Measurements from ENCODE around the gene TNS1.

TNS1 gene

DNA sequence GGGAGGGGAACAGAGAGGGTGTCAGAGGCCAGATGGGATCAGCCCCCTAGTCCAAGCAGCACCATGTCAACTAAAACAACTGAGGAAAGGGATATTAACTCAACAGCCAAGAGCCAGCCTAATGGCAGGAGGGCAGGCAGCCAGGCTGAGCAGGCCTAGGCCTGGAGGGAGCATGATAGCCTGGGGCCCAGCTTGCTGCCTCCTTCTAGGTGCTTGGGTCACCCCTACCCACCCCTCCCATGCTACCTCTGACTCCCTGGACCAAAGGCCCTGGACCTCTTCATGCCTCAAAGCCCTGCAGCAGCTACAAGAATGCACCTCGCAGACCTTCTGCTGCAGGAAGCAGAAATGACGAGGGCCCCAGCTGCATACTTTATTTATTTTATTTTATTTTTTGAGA is 22.1 kb upstream of the TNS1 start:
- TF ChIP-seq, protein P1, sequence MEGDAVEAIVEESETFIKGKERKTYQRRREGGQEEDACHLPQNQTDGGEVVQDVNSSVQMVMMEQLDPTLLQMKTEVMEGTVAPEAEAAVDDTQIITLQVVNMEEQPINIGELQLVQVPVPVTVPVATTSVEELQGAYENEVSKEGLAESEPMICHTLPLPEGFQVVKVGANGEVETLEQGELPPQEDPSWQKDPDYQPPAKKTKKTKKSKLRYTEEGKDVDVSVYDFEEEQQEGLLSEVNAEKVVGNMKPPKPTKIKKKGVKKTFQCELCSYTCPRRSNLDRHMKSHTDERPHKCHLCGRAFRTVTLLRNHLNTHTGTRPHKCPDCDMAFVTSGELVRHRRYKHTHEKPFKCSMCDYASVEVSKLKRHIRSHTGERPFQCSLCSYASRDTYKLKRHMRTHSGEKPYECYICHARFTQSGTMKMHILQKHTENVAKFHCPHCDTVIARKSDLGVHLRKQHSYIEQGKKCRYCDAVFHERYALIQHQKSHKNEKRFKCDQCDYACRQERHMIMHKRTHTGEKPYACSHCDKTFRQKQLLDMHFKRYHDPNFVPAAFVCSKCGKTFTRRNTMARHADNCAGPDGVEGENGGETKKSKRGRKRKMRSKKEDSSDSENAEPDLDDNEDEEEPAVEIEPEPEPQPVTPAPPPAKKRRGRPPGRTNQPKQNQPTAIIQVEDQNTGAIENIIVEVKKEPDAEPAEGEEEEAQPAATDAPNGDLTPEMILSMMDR (IDR thresholded peaks at IDR 0.05; ENCODE audit: low read depth, low read length), result no peak
- no peak overlapping the region for H3K4me3 ChIP-seq (ENCODE audit: low read depth, low read length)

DNA sequence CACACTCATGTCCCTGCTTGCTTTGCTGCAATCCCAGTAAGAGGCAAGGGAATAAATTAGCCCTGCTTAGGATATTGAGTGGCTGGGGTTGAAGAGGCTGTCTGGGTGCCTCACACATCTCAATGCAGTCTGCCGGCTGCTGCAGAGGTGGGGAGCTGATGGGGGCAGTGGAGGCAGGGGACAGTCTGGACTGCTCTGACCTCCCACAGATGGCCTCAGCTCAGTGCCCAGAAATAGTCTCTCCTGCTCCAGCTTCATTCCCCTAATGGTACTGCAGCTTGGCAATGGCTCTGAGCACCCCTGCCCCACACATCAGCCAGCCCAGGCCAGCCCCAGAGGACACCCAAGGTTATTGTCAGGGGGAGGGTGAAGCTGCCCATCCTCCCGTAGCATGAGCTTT is 21.5 kb upstream of the TNS1 start:
- TF ChIP-seq, protein P1 (IDR thresholded peaks at IDR 0.05; ENCODE audit: low read depth, low read length), result no peak
- H3K4me3 ChIP-seq (ENCODE audit: low read depth, low read length), result no peak overlapping the region

DNA sequence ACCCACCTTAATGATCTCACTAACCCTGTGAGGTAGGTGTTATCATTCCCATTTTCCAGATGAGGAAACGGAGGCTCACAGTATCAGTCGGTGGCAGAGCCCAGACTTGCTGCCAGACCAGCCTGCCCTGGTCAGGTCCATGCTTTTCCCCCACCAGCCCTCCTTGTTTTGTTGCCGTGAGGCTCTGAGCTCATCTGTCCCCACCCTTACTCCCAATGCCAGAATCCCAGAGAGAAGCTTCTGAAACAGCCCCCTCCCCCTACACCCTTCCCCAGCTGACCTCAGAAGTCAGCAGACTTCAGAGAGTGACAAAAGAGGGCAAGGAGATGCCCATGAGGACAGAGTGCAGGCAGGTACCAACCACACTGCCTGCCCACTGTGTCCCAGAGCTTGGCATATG is 20.8 kb upstream of the TNS1 start:
- TF ChIP-seq, protein P1 (IDR thresholded peaks at IDR 0.05; ENCODE audit: low read depth, low read length), result no peak
- no peak overlapping the region for H3K4me3 ChIP-seq (ENCODE audit: low read depth, low read length)

DNA sequence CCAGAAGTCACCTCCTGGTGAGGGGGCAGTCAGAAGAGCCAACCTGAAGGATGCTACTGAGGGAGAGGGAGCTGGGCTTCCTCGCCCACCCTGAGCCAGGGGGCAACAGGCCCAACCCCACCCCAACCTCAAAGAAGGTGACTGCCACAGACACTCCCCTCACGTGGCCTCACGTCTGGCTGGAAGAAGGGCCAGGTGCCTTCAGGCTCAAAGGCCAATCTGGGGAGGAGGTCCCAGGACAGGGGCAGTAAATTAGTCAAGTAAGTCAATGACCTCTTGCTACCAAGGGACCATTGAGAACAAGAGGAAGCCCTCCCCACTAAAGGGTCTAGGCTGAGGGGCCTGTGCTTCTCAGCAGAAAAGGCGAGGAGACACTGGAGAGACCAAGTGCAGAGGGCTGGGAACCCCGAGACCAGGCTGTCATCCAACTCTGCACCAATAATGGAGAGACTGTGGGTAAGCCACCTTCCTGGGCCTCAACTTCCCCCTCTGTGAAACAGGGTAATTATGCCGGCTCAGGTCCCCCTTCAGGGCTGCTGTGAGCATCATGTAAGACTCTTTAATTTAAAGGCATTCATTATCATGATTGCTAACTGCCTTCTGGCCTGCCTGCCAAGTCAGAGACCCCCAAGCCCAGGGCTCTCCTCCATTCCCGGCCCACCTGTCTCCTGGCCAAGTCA is 20.2 kb upstream of the TNS1 start:
- no peak overlapping the region for H3K4me3 ChIP-seq (ENCODE audit: low read depth, low read length)
- TF ChIP-seq, protein P1 (IDR thresholded peaks at IDR 0.05; ENCODE audit: low read depth, low read length), result no peak

DNA sequence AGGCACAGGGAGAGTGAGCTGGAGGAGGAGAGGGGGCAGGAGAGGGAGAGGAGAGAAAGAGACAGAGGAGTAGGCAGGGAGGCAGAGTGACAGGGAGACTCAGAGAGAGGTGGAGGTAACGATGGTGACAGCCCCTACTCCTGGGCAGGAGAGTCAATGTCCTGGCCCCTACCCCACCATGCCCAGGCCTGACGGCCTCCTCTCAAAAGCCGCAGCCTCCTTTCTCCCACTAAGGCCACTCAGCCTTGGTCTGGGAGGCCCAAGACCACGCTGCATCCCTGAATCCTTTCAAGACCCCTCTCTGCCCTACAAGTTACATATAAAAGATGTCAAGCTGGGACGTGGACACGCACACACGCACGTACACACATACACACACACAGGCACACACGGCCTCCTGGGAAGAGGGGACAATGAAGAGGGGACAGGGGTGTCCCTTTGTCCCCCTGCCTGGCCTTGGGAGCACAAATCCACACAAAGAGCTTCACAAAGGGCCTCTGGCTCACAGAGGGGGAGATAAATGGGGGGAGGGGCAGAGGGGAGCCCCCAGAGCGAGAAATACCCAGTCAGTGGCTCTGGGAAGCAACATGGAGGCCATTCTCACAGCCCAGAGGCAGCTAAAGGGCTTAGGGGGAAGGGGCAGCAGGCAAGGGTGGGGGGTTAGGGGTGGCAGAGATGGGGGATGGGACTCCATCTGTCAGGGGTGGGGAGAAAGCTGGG is 19.5 kb upstream of the TNS1 start:
- TF ChIP-seq, protein P1 (IDR thresholded peaks at IDR 0.05; ENCODE audit: low read depth, low read length), result no peak

DNA sequence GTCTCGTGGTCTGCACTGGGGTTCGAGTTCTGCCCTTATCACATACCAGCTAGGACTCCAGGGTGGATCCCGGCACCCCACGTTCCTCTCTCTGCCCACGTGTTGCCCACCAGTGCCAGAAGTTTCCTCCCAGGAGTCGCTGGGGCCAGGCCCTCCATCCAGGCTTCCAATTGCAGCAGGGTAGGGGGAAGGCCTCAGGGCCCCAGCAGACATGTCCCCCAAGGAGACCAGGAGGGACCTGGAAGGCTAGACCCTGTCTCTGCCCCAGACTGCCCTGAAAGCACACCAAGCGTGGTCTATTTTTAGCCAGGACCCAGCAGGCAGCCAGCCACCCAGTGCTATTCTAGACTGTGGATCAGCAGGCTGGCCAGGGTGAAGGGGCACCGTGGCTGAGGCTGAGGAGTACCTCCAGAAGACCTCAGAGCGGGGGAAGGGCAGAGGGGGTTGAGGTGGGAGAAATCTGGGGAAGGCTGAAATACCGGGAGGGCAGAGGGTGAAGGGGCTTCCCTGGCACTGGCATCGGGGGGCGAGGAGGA is 18.8 kb upstream of the TNS1 start:
- TF ChIP-seq, protein P1 (IDR thresholded peaks at IDR 0.05; ENCODE audit: low read depth, low read length), result no peak
- no peak overlapping the region for H3K4me3 ChIP-seq (ENCODE audit: low read depth, low read length)

More for the DNA sequence above, 19.5 kb upstream of the TNS1 start:
- no peak overlapping the region for H3K4me3 ChIP-seq (ENCODE audit: low read depth, low read length)

DNA sequence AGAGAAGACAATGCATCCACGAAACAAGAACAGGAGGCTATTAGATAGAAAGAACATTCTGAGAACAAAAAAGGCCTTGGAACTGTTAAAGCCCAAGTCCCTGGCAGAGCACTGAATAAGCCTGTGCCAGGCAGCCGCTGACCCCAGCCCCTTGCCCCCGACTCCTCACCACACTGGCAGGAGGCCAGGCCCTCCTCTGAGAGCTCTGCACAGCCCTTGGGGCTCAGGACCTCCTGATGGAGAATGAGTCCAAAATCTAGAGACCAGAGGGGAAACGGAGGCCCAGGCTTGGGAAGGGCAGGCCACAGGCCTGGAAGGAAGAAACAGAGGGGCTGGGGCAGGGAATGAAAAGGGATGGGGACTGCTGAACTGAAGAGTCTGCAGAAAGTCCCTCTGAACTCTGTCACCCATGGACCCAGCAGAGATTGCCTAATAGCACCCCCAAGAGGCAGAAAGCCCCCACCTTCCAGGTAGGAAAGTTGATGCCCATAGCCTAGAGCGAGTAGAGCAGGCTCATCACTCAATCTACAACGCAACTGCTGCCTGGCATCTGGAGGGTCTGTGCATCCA is 18.3 kb upstream of the TNS1 start:
- TF ChIP-seq, protein P1 (IDR thresholded peaks at IDR 0.05; ENCODE audit: low read depth, low read length), result no peak
- H3K4me3 ChIP-seq (ENCODE audit: low read depth, low read length), result no peak overlapping the region
